Measurements from ENCODE around the gene LRRC43.
"Not testable (repeated sequence)": the region's sequence is repeated elsewhere in the genome, so short reads cannot be mapped to it uniquely, and the experiment has no call there.

The LRRC43 gene

GRCh38 chr12:122197612-122197966 is 14.7 kb downstream of the LRRC43 start:
- DNase-seq = no peak

- DNase-seq = no peak
Measured at GRCh38 chr12:122199484-122200355, 16.8 kb downstream of the LRRC43 start.

- no peak for DNase-seq
Measured at GRCh38 chr12:122200541-122201175, 17.7 kb downstream of the LRRC43 start.

- DNase-seq = no peak
Measured at GRCh38 chr12:122201381-122201780, 18.5 kb downstream of the LRRC43 start.

GRCh38 chr12:122202017-122202416 is 19.1 kb downstream of the LRRC43 start:
- DNase-seq = no peak

GRCh38 chr12:122202811-122203210 is 19.9 kb downstream of the LRRC43 start:
- not testable (repeated sequence) for DNase-seq

GRCh38 chr12:122203301-122204166 is 20.6 kb downstream of the LRRC43 start, which contains the start of gene B3GNT4:
Gene B3GNT4, plus strand, starts transcription at chr12:122203709. Its CDS starts 910 bp downstream, at chr12:122204619.
- DNase-seq = peak; percentile 78

GRCh38 chr12:122204167-122205052 is 21.5 kb downstream of the LRRC43 start:
- DNase-seq = peak; percentile 24

GRCh38 chr12:122205053-122205925 is 22.4 kb downstream of the LRRC43 start:
- no peak for DNase-seq

GRCh38 chr12:122206111-122206881 is 23.4 kb downstream of the LRRC43 start:
- DNase-seq = no peak

- no peak for DNase-seq
Measured at GRCh38 chr12:122206976-122207375, 24.1 kb downstream of the LRRC43 start.

GRCh38 chr12:122207391-122207790 is 24.5 kb downstream of the LRRC43 start:
- DNase-seq = no peak

GRCh38 chr12:122208073-122208820 is 25.3 kb downstream of the LRRC43 start:
- DNase-seq = no peak

GRCh38 chr12:122215771-122216170 is 32.8 kb downstream of the LRRC43 start:
- no peak for DNase-seq

GRCh38 chr12:122216445-122216844 is 33.5 kb downstream of the LRRC43 start:
- no peak for DNase-seq

- DNase-seq = peak; percentile 100
Measured at GRCh38 chr12:122225683-122226365, 42.9 kb downstream of the LRRC43 start, which contains the start of gene DIABLO. Gene DIABLO, minus strand, starts transcription at chr12:122226052. Its CDS starts 38 bp downstream, at chr12:122226014.

- DNase-seq = no peak
Measured at GRCh38 chr12:122226366-122227125, 43.6 kb downstream of the LRRC43 start.

GRCh38 chr12:122227341-122227740 is 44.4 kb downstream of the LRRC43 start:
- peak; percentile 82 for DNase-seq
